ENCODE measurements around the gene USP54.

GRCh38 chr10:73471226-73471625 is 119.9 kb downstream of the USP54 start:
- TF ChIP-seq CTCF (IDR thresholded peaks at IDR 0.05), result no peak
- no peak for TF ChIP-seq POLR2A (IDR thresholded peaks at IDR 0.05)

Measured in lower leg skin (tissue), 3 donors.